DND-41 (cell line): ENCODE results near the gene C9orf78.

Experiments
- ATAC-seq: fragments of 200-7000 bp; cut with Tn5 transposase; 3 replicates; pipeline ENCODE4 v1.9.1; 2021; ENCODE audit warnings: low read depth; ENCODE audit not compliant: insufficient read depth
- DNase-seq: peaks from one replicate; pipeline ENCODE4 v3.0.0-alpha.2; 2020
- H2AFZ ChIP-seq: 2 replicates; pipeline ENCODE4 v1.6.0; 2012; ENCODE audit warnings: low read depth, low read length
- H3K27ac ChIP-seq: 2 replicates; pipeline ENCODE4 v1.5.1; 2012; ENCODE audit warnings: low read length, inconsistent platforms
- H3K27me3 ChIP-seq: fragments of 200-600 bp; sonication (generic); 2 replicates; pipeline ENCODE4 v1.6.0; 2012; ENCODE audit warnings: low read length, mild to moderate bottlenecking, inconsistent platforms; ENCODE audit not compliant: insufficient read depth, poor library complexity
- H3K36me3 ChIP-seq: 2 replicates; pipeline ENCODE4 v1.5.1; 2012; ENCODE audit warnings: low read length, inconsistent platforms; ENCODE audit not compliant: insufficient read depth
- H3K4me1 ChIP-seq: 2 replicates; pipeline ENCODE4 v1.5.1; 2012; ENCODE audit warnings: mild to moderate bottlenecking, low read length; ENCODE audit not compliant: insufficient read depth
- H3K4me2 ChIP-seq: 2 replicates; pipeline ENCODE4 v1.6.0; 2012; ENCODE audit warnings: mild to moderate bottlenecking, moderate library complexity, low read length, inconsistent platforms; ENCODE audit not compliant: insufficient read depth
- H3K4me3 ChIP-seq, 2 experiments: fragments of 200-600 bp in 1 of 2; shearing (Covaris generic) in 1 of 2; 2 replicates each; pipeline ENCODE4 v1.5.1; 2012 to 2016; ENCODE audit warnings: inconsistent platforms in 2 of 2, low read length in 2 of 2, mild to moderate bottlenecking in 2 of 2, low read depth in 1 of 2, moderate library complexity in 1 of 2
- H3K79me2 ChIP-seq: 2 replicates; pipeline ENCODE4 v1.6.0; 2012; ENCODE audit warnings: low read length, inconsistent platforms; ENCODE audit not compliant: insufficient read depth
- H3K9ac ChIP-seq: 2 replicates; pipeline ENCODE4 v1.6.0; 2012; ENCODE audit warnings: low read depth, mild to moderate bottlenecking, inconsistent platforms, low read length, moderate library complexity
- H3K9me3 ChIP-seq: 2 replicates; pipeline ENCODE4 v1.5.1; 2012; ENCODE audit warnings: low read length, moderate library complexity, mild to moderate bottlenecking, inconsistent platforms; ENCODE audit not compliant: insufficient read depth, severe bottlenecking
- H4K20me1 ChIP-seq: 2 replicates; pipeline ENCODE4 v1.6.0; 2012; ENCODE audit warnings: low read length; ENCODE audit not compliant: insufficient read depth
- EZH2 ChIP-seq: IDR thresholded peaks from 3 replicates; pipeline ENCODE4 v1.6.1; 2012; ENCODE audit warnings: borderline replicate concordance, low read depth, mild to moderate bottlenecking, moderate library complexity, low read length, inconsistent platforms; ENCODE audit not compliant: severe bottlenecking
- TF ChIP-seq, protein P1 (sequence below): IDR thresholded peaks from 2 replicates; pipeline ENCODE4 v1.5.1; 2012; ENCODE audit warnings: borderline replicate concordance, low read length, moderate library complexity, mild to moderate bottlenecking; ENCODE audit not compliant: poor library complexity, severe bottlenecking; ENCODE audit errors: extremely low read depth

The C9orf78 gene

DNA sequence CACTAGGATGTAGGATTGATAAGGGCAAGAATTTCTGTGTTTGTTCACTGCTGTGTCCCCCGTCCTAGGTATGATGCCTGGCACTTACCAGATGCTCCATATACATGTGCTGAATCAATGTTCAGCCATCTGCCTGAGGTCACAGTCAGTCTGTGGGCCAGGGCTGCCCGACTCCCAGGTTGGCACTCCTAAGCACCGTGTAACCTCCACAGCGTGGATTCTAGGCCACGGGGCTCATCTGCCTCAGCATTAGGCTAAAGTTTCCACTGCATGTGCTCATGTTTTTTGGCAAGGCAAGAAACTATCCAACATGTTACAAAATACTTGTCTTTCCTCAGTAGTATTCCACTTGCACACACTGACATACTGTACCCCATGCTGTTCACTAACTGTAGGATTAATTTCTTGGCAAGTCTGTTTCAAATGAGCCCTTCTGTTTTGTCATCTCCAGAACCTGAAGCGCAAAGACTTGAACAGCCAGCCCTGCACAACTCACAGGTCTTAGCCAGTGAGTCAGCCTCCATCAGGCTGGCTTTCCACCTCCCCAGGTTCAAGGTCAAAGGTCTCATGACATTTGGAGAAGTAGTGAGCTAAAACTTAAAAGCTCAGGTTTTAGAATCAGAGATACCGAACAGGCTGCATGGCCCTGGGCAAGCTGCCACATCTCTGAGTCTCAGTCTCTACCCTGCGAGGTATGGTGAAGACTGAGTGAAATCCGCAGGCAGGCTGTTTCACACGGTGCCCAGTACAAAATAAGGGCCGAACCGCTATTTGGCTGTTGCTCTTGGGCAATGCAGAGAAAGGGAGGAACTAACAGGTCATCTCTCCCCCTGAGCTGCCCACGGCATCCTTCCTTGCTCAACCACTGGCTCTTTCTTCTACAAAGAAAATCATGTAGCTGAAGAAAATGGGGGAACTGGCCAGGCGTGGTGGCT is 18.3 kb downstream of the C9orf78 start:
- Histone ChIP-seq H3K27me3 (no peaks in the 10 kb centered on the region), H3K4me1 (no peaks in the 10 kb centered on the region), H3K4me3 (no peak overlapping the region), H3K36me3 (peaks cover 87% of the 10 kb centered on the region), H3K27ac (no peak overlapping the region), H2AFZ (no peak overlapping the region), H3K9me3 (no peaks in the 10 kb centered on the region), H3K4me2 (no peak overlapping the region), H3K9ac (no peak overlapping the region), H3K79me2 (peaks cover 18% of the 10 kb centered on the region), H4K20me1 (peaks cover 34% of the 10 kb centered on the region; the same call in 1 of the 2 replicates)
- no peak for ATAC-seq
- TF ChIP-seq EZH2: no peak
- TF ChIP-seq, protein P1, sequence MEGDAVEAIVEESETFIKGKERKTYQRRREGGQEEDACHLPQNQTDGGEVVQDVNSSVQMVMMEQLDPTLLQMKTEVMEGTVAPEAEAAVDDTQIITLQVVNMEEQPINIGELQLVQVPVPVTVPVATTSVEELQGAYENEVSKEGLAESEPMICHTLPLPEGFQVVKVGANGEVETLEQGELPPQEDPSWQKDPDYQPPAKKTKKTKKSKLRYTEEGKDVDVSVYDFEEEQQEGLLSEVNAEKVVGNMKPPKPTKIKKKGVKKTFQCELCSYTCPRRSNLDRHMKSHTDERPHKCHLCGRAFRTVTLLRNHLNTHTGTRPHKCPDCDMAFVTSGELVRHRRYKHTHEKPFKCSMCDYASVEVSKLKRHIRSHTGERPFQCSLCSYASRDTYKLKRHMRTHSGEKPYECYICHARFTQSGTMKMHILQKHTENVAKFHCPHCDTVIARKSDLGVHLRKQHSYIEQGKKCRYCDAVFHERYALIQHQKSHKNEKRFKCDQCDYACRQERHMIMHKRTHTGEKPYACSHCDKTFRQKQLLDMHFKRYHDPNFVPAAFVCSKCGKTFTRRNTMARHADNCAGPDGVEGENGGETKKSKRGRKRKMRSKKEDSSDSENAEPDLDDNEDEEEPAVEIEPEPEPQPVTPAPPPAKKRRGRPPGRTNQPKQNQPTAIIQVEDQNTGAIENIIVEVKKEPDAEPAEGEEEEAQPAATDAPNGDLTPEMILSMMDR: no peak
- no peak for DNase-seq

DNA sequence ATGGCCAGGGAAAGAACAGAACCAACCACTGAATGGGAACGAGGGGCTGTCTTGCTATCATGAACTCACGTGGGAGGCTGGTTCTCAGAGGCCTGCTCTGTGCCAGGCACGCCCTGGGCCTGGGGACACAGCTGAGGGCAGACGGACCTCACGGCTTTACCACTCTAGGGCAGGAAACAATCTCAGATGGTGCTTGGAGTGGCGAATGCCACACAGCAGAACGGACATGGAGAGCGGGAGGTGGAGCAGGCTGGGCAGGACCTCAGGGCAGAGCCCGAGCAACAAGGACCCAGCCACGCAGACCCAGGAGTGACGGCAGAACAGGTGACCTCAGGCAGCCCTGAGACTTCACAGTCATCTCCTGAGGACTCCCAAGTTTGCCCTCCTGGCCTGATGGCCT is 19.8 kb downstream of the C9orf78 start:
- TF ChIP-seq, protein P1: no peak
- TF ChIP-seq EZH2: no peak
- Histone ChIP-seq H3K4me1 (no peaks in the 10 kb centered on the region), H3K9me3 (no peaks in the 10 kb centered on the region), H3K9ac (no peak overlapping the region), H3K36me3 (peaks cover 85% of the 10 kb centered on the region), H3K27ac (no peak overlapping the region), H3K4me2 (no peak overlapping the region), H3K79me2 (peaks cover 8% of the 10 kb centered on the region; the same call in 1 of the 2 replicates), H3K4me3 (no peak overlapping the region), H2AFZ (no peak overlapping the region), H3K27me3 (no peaks in the 10 kb centered on the region), H4K20me1 (peaks cover 41% of the 10 kb centered on the region; the same call in 1 of the 2 replicates)
- ATAC-seq (no peak), DNase-seq (no peak)

DNA sequence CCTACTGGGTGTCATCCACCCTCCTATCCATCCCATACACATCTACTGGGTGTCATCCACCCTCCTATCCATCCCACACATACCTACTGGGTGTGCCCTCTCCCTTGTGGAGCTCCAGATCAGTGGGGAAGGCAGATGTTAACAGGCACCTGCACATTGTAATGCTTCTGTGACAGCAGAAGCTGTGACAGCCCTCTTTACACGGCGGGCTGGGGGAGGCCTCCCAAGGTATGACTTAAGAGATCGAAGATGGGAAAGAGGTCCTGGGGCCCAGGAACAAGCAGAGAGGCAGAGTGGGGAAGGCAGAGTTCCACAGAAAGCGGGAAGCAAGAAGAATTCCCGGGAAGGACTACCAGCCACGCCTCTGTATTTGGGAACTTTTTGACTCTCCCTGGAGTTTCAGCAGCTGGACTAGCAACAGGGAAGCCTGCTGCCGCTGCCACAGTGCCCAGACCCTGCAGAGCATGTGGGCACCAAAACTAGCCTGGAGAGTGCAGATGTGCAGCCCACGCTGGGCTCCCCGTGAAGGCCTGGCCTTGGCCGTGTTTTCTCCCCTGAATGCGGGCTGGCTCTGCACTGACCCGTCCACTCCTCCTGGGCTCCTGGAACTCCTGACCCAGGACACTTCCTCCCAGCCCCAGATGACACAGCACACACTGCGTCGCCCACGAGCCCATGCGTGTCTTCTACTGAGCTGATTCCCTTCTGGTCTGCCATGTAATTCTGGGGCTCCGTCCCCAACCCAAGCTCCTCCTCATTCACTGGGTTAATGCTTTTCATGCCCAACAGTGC is 20.4 kb downstream of the C9orf78 start:
- H3K9me3 ChIP-seq: no peaks in the 10 kb centered on the region
- H3K27ac ChIP-seq: no peak overlapping the region
- no peaks in the 10 kb centered on the region for H3K4me1 ChIP-seq
- no peak overlapping the region for H3K4me3 ChIP-seq
- H3K79me2 ChIP-seq: peaks cover 10% of the 10 kb centered on the region; the same call in 1 of the 2 replicates
- TF ChIP-seq EZH2: no peak
- TF ChIP-seq, protein P1: no peak
- peaks cover 88% of the 10 kb centered on the region for H3K36me3 ChIP-seq
- no peak overlapping the region for H3K9ac ChIP-seq
- ATAC-seq (no peak), DNase-seq (no peak)
- peaks cover 42% of the 10 kb centered on the region; the same call in 1 of the 2 replicates for H4K20me1 ChIP-seq
- no peaks in the 10 kb centered on the region for H3K27me3 ChIP-seq
- no peak overlapping the region for H2AFZ ChIP-seq
- no peak overlapping the region for H3K4me2 ChIP-seq
